Activated CD4-positive, alpha-beta T cell treated with anti-CD3 and anti-CD28 coated beads, Interleukin-2, amount 10 ng/mL, durations not matched to agents 7 days and 5 days (primary cell): ENCODE data around the gene PSMD11. TPM values are rescaled to one million over a fixed set of nuclear protein-coding genes. Genes with fewer than 3 reads are reported as not detected.
"Not testable (repeated sequence)": the region's sequence is repeated elsewhere in the genome, so short reads cannot be mapped to it uniquely, and the experiment has no call there.

Source experiments
- CTCF ChIA-PET: fragments of 350-600 bp; sonication (Branson Sonifier 250); formaldehyde crosslinking; loops from one replicate; lab custom pipeline; 2021; ENCODE audit warnings: antibody characterized with exemption; lab: Charles Lee
- POLR2A ChIA-PET: fragments of 350-600 bp; sonication (Branson Sonifier 250); formaldehyde crosslinking; loops from one replicate; lab custom pipeline; 2021; ENCODE audit warnings: antibody characterized with exemption; lab: Charles Lee
- DNase-seq: peaks from one replicate; pipeline ENCODE4 v3.0.0-alpha.2; 2020
- H3K27ac Mint-ChIP-seq: one replicate; pipeline ENCODE4 v1.8.0; 2021; ENCODE audit warnings: mild to moderate bottlenecking, moderate library complexity, mixed read lengths
- H3K27me3 Mint-ChIP-seq: one replicate; pipeline ENCODE4 v1.8.0; 2021; ENCODE audit warnings: mixed read lengths
- H3K36me3 Mint-ChIP-seq: one replicate; pipeline ENCODE4 v1.8.0; 2021; ENCODE audit warnings: low read depth, mixed read lengths
- H3K4me1 Mint-ChIP-seq: one replicate; pipeline ENCODE4 v1.8.0; 2021; ENCODE audit warnings: mixed read lengths
- H3K4me3 Mint-ChIP-seq: one replicate; pipeline ENCODE4 v1.8.0; 2021; ENCODE audit warnings: mild to moderate bottlenecking, moderate library complexity, mixed read lengths
- H3K9me3 Mint-ChIP-seq: one replicate; pipeline ENCODE4 v1.8.0; 2021; ENCODE audit warnings: mixed read lengths
- total RNA-seq, 2 experiments: library from RNA; stranded (reverse); gene quantifications; one replicate each; pipeline ENCODE4 v1.2.3, GENCODE V29; 2021

Gene PSMD11
- total RNA-seq, 2 experiments from 2014 or later, result 78.8 to 90.7 TPM

- no peaks in the 10 kb centered on the region for H3K9me3 Mint-ChIP-seq
- no peak overlapping the region for H3K4me3 Mint-ChIP-seq
- POLR2A ChIA-PET, result no interaction called here
- H3K4me1 Mint-ChIP-seq, result peaks cover 43% of the 10 kb centered on the region
- H3K27me3 Mint-ChIP-seq, result peaks cover 9% of the 10 kb centered on the region
- peaks cover 51% of the 10 kb centered on the region for H3K36me3 Mint-ChIP-seq
- CTCF ChIA-PET, result interaction anchor here (3.2 kb wide), 1 partner anchor 16 kb away, joined by 13 read pairs; no protein-coding TSS in a partner anchor
- H3K27ac Mint-ChIP-seq, result no peak overlapping the region
- no peak for DNase-seq
Observed at GRCh38 chr17:32446949-32447348, 2.6 kb downstream of the PSMD11 start.

- Mint-ChIP-seq H3K36me3 (peaks cover 65% of the 10 kb centered on the region), H3K27ac (no peak overlapping the region), H3K4me1 (peaks cover 45% of the 10 kb centered on the region), H3K27me3 (no peaks in the 10 kb centered on the region), H3K9me3 (no peaks in the 10 kb centered on the region), H3K4me3 (no peak overlapping the region)
- CTCF ChIA-PET, result interaction anchor here (0.6 to 1.4 kb wide), 2 partner anchors 15 to 579 kb away, joined by 3 read pairs; no protein-coding TSS in a partner anchor
- POLR2A ChIA-PET, result no interaction called here
- no peak for DNase-seq
Observed at GRCh38 chr17:32449963-32450362, 5.7 kb downstream of the PSMD11 start.

GRCh38 chr17:32450379-32450778 is 6.1 kb downstream of the PSMD11 start:
- Mint-ChIP-seq H3K36me3 (peaks cover 67% of the 10 kb centered on the region), H3K4me1 (peaks cover 46% of the 10 kb centered on the region)
- POLR2A ChIA-PET, DNase-seq, H3K4me3 Mint-ChIP-seq, H3K27ac Mint-ChIP-seq, H3K9me3 Mint-ChIP-seq, H3K27me3 Mint-ChIP-seq: not testable (repeated sequence)
- CTCF ChIA-PET, result interaction anchor here (0.6 kb wide), 2 partner anchors 27 to 580 kb away, joined by 3 read pairs; no protein-coding TSS in a partner anchor

GRCh38 chr17:32451879-32452278 is 7.6 kb downstream of the PSMD11 start:
- Mint-ChIP-seq H3K4me1 (peaks cover 32% of the 10 kb centered on the region), H3K9me3 (no peaks in the 10 kb centered on the region), H3K27ac (no peak overlapping the region), H3K4me3 (no peak overlapping the region), H3K27me3 (no peaks in the 10 kb centered on the region), H3K36me3 (peaks cover 57% of the 10 kb centered on the region)
- ChIA-PET CTCF (no interaction called here), POLR2A (no interaction called here)
- DNase-seq, result no peak

- peaks cover 57% of the 10 kb centered on the region for H3K36me3 Mint-ChIP-seq
Observed at GRCh38 chr17:32452281-32452680, 8.0 kb downstream of the PSMD11 start.

GRCh38 chr17:32453370-32453769 is 9.1 kb downstream of the PSMD11 start:
- Mint-ChIP-seq H3K27me3 (no peaks in the 10 kb centered on the region), H3K4me3 (no peak overlapping the region), H3K36me3 (peaks cover 63% of the 10 kb centered on the region), H3K4me1 (peaks cover 37% of the 10 kb centered on the region), H3K27ac (no peak overlapping the region), H3K9me3 (no peaks in the 10 kb centered on the region)
- ChIA-PET POLR2A (no interaction called here), CTCF (interaction anchor here (0.9 to 3.1 kb wide), 2 partner anchors 9 kb away, joined by 3 to 12 read pairs; partner anchors contain the start of gene PSMD11)
- no peak for DNase-seq

More at GRCh38 chr17:32452281-32452680, 8.0 kb downstream of the PSMD11 start:
- ChIA-PET POLR2A (no interaction called here), CTCF (interaction anchor here (3.1 kb wide), 1 partner anchor 8 kb away, joined by 12 read pairs; the partner anchor contains the start of gene PSMD11)
- no peaks in the 10 kb centered on the region for H3K27me3 Mint-ChIP-seq
- peaks cover 31% of the 10 kb centered on the region for H3K4me1 Mint-ChIP-seq
- DNase-seq, result no peak
- H3K27ac Mint-ChIP-seq, result no peak overlapping the region
- H3K9me3 Mint-ChIP-seq, result no peaks in the 10 kb centered on the region
- no peak overlapping the region for H3K4me3 Mint-ChIP-seq

- H3K27me3 Mint-ChIP-seq, result no peaks in the 10 kb centered on the region
- peaks cover 62% of the 10 kb centered on the region for H3K36me3 Mint-ChIP-seq
- H3K4me3 Mint-ChIP-seq, result no peak overlapping the region
- H3K4me1 Mint-ChIP-seq, result peaks cover 40% of the 10 kb centered on the region
- no peak for DNase-seq
- peak overlapping the region; percentile 2 for H3K27ac Mint-ChIP-seq
- H3K9me3 Mint-ChIP-seq, result no peaks in the 10 kb centered on the region
- ChIA-PET POLR2A (interaction anchor here (0.5 kb wide), 1 partner anchor 321 kb away, joined by 3 read pairs; no protein-coding TSS in a partner anchor), CTCF (interaction anchor here (2.3 kb wide), 1 partner anchor 14 kb away, joined by 8 read pairs; the partner anchor contains the start of gene PSMD11)
Observed at GRCh38 chr17:32458371-32458770, 14.1 kb downstream of the PSMD11 start.

- no peak for DNase-seq
- H3K9me3 Mint-ChIP-seq, result no peaks in the 10 kb centered on the region
- no peak overlapping the region for H3K4me3 Mint-ChIP-seq
- no peaks in the 10 kb centered on the region for H3K27me3 Mint-ChIP-seq
- POLR2A ChIA-PET, result no interaction called here
- peaks cover 32% of the 10 kb centered on the region for H3K4me1 Mint-ChIP-seq
- CTCF ChIA-PET, result interaction anchor here (4.0 kb wide), 1 partner anchor 16 kb away, joined by 29 read pairs; the partner anchor contains the start of gene PSMD11
- H3K27ac Mint-ChIP-seq, result no peak overlapping the region
- peaks cover 60% of the 10 kb centered on the region for H3K36me3 Mint-ChIP-seq
Observed at GRCh38 chr17:32460054-32460453, 15.7 kb downstream of the PSMD11 start.

- CTCF ChIA-PET, result interaction anchor here (0.6 to 4.1 kb wide), 16 partner anchors 10 to 416 kb away, joined by 3 to 29 read pairs (median 4); partner anchors contain the start of genes CDK5R1, MYO1D and PSMD11
- no peak for DNase-seq
- Mint-ChIP-seq H3K36me3 (peaks cover 60% of the 10 kb centered on the region), H3K27me3 (no peaks in the 10 kb centered on the region), H3K4me1 (peaks cover 31% of the 10 kb centered on the region), H3K4me3 (no peak overlapping the region), H3K27ac (peak overlapping the region; percentile 38), H3K9me3 (no peaks in the 10 kb centered on the region)
- POLR2A ChIA-PET, result no interaction called here
Observed at GRCh38 chr17:32461498-32461852, 17.2 kb downstream of the PSMD11 start.

GRCh38 chr17:32461853-32462617 is 17.7 kb downstream of the PSMD11 start:
- CTCF ChIA-PET, result interaction anchor here (0.6 to 4.1 kb wide), 22 partner anchors 8 to 415 kb away, joined by 3 to 29 read pairs (median 4); partner anchors contain the start of genes CDK5R1, MYO1D and PSMD11
- Mint-ChIP-seq H3K27me3 (no peaks in the 10 kb centered on the region), H3K4me3 (no peak overlapping the region), H3K9me3 (no peaks in the 10 kb centered on the region), H3K4me1 (peaks cover 29% of the 10 kb centered on the region), H3K27ac (no peak overlapping the region), H3K36me3 (peaks cover 61% of the 10 kb centered on the region)
- POLR2A ChIA-PET, result no interaction called here
- DNase-seq, result peak; percentile 78

GRCh38 chr17:32463304-32463703 is 19.0 kb downstream of the PSMD11 start:
- Mint-ChIP-seq H3K9me3 (no peaks in the 10 kb centered on the region), H3K27me3 (no peaks in the 10 kb centered on the region), H3K36me3 (peaks cover 58% of the 10 kb centered on the region), H3K4me3 (no peak overlapping the region), H3K4me1 (peaks cover 18% of the 10 kb centered on the region), H3K27ac (no peak overlapping the region)
- CTCF ChIA-PET, result interaction anchor here (0.5 to 4.1 kb wide), 8 partner anchors 13 to 540 kb away, joined by 3 to 29 read pairs (median 4); partner anchors contain the start of gene PSMD11
- no peak for DNase-seq
- POLR2A ChIA-PET, result interaction anchor here (0.5 kb wide), 1 partner anchor 13 kb away, joined by 3 read pairs; no protein-coding TSS in a partner anchor

GRCh38 chr17:32464374-32464773 is 20.1 kb downstream of the PSMD11 start:
- CTCF ChIA-PET, result interaction anchor here (0.8 to 4.1 kb wide), 5 partner anchors 12 to 136 kb away, joined by 3 to 16 read pairs (median 4); partner anchors contain the start of gene CDK5R1
- DNase-seq, result no peak
- no peaks in the 10 kb centered on the region for H3K9me3 Mint-ChIP-seq
- POLR2A ChIA-PET, result no interaction called here
- H3K4me1 Mint-ChIP-seq, result peaks cover 11% of the 10 kb centered on the region
- H3K27me3 Mint-ChIP-seq, result no peaks in the 10 kb centered on the region
- H3K27ac Mint-ChIP-seq, result no peak overlapping the region
- H3K4me3 Mint-ChIP-seq, result no peak overlapping the region
- peaks cover 60% of the 10 kb centered on the region for H3K36me3 Mint-ChIP-seq

- Mint-ChIP-seq H3K27ac (no peak overlapping the region), H3K36me3 (peaks cover 54% of the 10 kb centered on the region), H3K4me1 (no peaks in the 10 kb centered on the region), H3K27me3 (no peaks in the 10 kb centered on the region), H3K4me3 (no peak overlapping the region), H3K9me3 (no peaks in the 10 kb centered on the region)
- ChIA-PET POLR2A (no interaction called here), CTCF (interaction anchor here (0.9 to 2.4 kb wide), 3 partner anchors 16 to 409 kb away, joined by 3 to 8 read pairs (median 7); partner anchors contain the start of gene PSMD11)
- DNase-seq, result no peak
Observed at GRCh38 chr17:32467949-32468348, 23.6 kb downstream of the PSMD11 start.
